Measurements from ENCODE around the gene EIF3CL.
"Not testable (repeated sequence)": the region's sequence is repeated elsewhere in the genome, so short reads cannot be mapped to it uniquely, and the experiment has no call there.

DNA sequence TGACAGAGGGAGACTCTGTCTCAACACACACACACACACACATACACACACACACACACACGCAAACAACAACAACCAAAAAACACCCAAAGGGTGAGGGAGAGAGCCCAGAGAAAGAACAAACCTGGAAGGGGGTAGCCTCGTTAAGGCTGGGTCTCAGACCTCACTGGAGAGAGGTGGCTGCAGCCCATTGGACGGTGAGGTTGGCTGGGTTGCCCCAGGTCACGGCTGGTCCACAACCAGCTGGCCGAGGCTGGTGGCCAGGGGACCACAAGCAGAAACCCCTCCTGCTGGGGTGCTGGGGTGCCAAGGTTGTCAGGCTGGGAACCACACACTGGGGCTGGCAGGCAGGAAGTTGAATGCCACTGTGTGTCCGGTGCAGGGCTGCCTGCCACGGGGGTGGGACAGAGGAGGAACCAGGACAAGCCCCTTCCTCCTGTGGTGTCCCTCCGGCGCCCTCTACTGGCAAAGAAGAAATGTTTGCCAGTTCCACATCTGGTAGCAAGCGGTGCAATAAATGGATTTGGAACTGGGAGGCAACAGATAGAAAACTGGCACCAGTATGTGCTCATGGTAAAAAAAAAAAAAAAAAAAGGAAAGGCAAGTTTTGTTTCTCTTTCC, 22.5 kb upstream of the EIF3CL start:
- TF ChIP-seq POLR2A (IDR thresholded peaks at IDR 0.05): not testable (repeated sequence)
- TF ChIP-seq, protein P1, sequence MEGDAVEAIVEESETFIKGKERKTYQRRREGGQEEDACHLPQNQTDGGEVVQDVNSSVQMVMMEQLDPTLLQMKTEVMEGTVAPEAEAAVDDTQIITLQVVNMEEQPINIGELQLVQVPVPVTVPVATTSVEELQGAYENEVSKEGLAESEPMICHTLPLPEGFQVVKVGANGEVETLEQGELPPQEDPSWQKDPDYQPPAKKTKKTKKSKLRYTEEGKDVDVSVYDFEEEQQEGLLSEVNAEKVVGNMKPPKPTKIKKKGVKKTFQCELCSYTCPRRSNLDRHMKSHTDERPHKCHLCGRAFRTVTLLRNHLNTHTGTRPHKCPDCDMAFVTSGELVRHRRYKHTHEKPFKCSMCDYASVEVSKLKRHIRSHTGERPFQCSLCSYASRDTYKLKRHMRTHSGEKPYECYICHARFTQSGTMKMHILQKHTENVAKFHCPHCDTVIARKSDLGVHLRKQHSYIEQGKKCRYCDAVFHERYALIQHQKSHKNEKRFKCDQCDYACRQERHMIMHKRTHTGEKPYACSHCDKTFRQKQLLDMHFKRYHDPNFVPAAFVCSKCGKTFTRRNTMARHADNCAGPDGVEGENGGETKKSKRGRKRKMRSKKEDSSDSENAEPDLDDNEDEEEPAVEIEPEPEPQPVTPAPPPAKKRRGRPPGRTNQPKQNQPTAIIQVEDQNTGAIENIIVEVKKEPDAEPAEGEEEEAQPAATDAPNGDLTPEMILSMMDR (IDR thresholded peaks at IDR 0.05): not testable (repeated sequence)

All from body of pancreas (tissue), 4 donors.